Fibroblast of skin of scalp (primary cell): ENCODE results near the gene GMNC. TPM values are rescaled to one million over a fixed set of nuclear protein-coding genes. Genes with fewer than 3 reads are reported as not detected.
"Not testable (repeated sequence)": the region's sequence is repeated elsewhere in the genome, so short reads cannot be mapped to it uniquely, and the experiment has no call there.

Experiments used
- DNase-seq: peaks from one replicate; pipeline ENCODE4 v3.0.0-alpha.2; 2013
- polyA plus RNA-seq, 2 experiments: library from polyadenylated mRNA; unstranded; fragments of 120-200 nt; gene quantifications; one replicate each; pipeline ENCODE4 v1.2.1, GENCODE V29; 2013; ENCODE audit not compliant: insufficient read length in 2 of 2

Gene GMNC
- polyA plus RNA-seq (2013, experiment 1 of 2; ENCODE audit: insufficient read length), result 0.04 TPM
- 0.05 TPM for polyA plus RNA-seq (2013, experiment 2 of 2; ENCODE audit: insufficient read length)

- DNase-seq, result peak; percentile 65
Observed at GRCh38 chr3:190862209-190863118, at the start of gene GMNC. Gene GMNC (minus strand): TSS chr3:190862694. CDS start chr3:190862615, 79 bp downstream.

- no peak for DNase-seq
Observed at GRCh38 chr3:190911382-190911781, 48.9 kb upstream of the GMNC start.

- DNase-seq, result no peak
Observed at GRCh38 chr3:190909908-190910307, 47.4 kb upstream of the GMNC start.

- DNase-seq, result no peak
Observed at GRCh38 chr3:190903156-190903555, 40.7 kb upstream of the GMNC start.

GRCh38 chr3:190902292-190902691 lies 39.8 kb upstream of the GMNC start:
- no peak for DNase-seq

- DNase-seq, result no peak
Observed at GRCh38 chr3:190892395-190892902, 30.0 kb upstream of the GMNC start.

GRCh38 chr3:190886945-190887344 lies 24.5 kb upstream of the GMNC start:
- DNase-seq, result no peak

- peak; percentile 59 for DNase-seq
Observed at GRCh38 chr3:190883973-190884832, 21.7 kb upstream of the GMNC start.

- DNase-seq, result no peak
Observed at GRCh38 chr3:190883141-190883540, 20.6 kb upstream of the GMNC start.

- DNase-seq, result no peak
Observed at GRCh38 chr3:190877925-190878324, 15.4 kb upstream of the GMNC start.

GRCh38 chr3:190876433-190876832 lies 13.9 kb upstream of the GMNC start:
- DNase-seq, result not testable (repeated sequence)

- DNase-seq, result not testable (repeated sequence)
Observed at GRCh38 chr3:190875061-190875460, 12.6 kb upstream of the GMNC start.

- DNase-seq, result no peak
Observed at GRCh38 chr3:190870127-190870526, 7.6 kb upstream of the GMNC start.

- DNase-seq, result no peak
Observed at GRCh38 chr3:190867071-190867470, 4.6 kb upstream of the GMNC start.

GRCh38 chr3:190865828-190866227 lies 3.3 kb upstream of the GMNC start:
- DNase-seq, result no peak

GRCh38 chr3:190865419-190865818 lies 2.9 kb upstream of the GMNC start:
- DNase-seq, result no peak

- no peak for DNase-seq
Observed at GRCh38 chr3:190864002-190864401, 1.5 kb upstream of the GMNC start.

- DNase-seq, result peak; percentile 0
Observed at GRCh38 chr3:190863119-190863465, 598 bp upstream of the GMNC start.

GRCh38 chr3:190860521-190860920 lies 2.0 kb downstream of the GMNC start:
- no peak for DNase-seq

GRCh38 chr3:190855151-190855550 lies 7.3 kb downstream of the GMNC start:
- no peak for DNase-seq

GRCh38 chr3:190854062-190854461 lies 8.4 kb downstream of the GMNC start:
- DNase-seq, result no peak

GRCh38 chr3:190853464-190853863 lies 9.0 kb downstream of the GMNC start:
- DNase-seq, result no peak

GRCh38 chr3:190849607-190850006 lies 12.9 kb downstream of the GMNC start:
- DNase-seq, result no peak
